ENCODE data around the gene SHQ1. TPM values are rescaled to one million over a fixed set of nuclear protein-coding genes. Genes with fewer than 3 reads are reported as not detected.

Gene SHQ1
- total RNA-seq, 1 experiment from 2014 or later = 27.6 TPM

- ChIA-PET CTCF (no interaction called here), POLR2A (no interaction called here), RAD21 (ENCODE audit: low non-redundant PET in 1 of 2, low total read pairs in 2 of 2, uncharacterized antibody in 2 of 2, unreplicated experiment in 2 of 2) (interaction anchor here in 1 of 2 experiments (0.7 kb wide), 1 partner anchor 212 kb away, joined by 4 read pairs; no protein-coding TSS in a partner anchor)
- Histone ChIP-seq H3K9ac (ENCODE audit: low read length) (no peak overlapping the region), H3K27me3 (ENCODE audit: insufficient read depth, low read length) (no peaks in the 10 kb centered on the region), H4K20me1 (ENCODE audit: insufficient read depth) (no peaks in the 10 kb centered on the region), H3K9me3 (ENCODE audit: control insufficient read depth in 1 of 2, insufficient read depth in 1 of 2, low read depth in 1 of 2, low read length in 2 of 2) (no peaks in the 10 kb centered on the region), H3K9me2 (ENCODE audit: insufficient read depth) (no peaks in the 10 kb centered on the region), H3K4me3 (replicated peaks in 1 of 2; ENCODE audit: low read depth in 1 of 2, low read length in 2 of 2) (no peak overlapping the region), H3K4me2 (ENCODE audit: low read length) (no peak overlapping the region), H3K79me2 (ENCODE audit: insufficient read depth, low read length) (no peaks in the 10 kb centered on the region), H3K36me3 (ENCODE audit: control insufficient read depth in 1 of 2, insufficient read depth in 2 of 2, low read length in 2 of 2) (no peaks in the 10 kb centered on the region), H3K4me1 (ENCODE audit: control insufficient read depth in 1 of 2, insufficient read depth in 2 of 2, low read length in 2 of 2) (no peaks in the 10 kb centered on the region; a peak in 1 of 4 replicates), H3K27ac (ENCODE audit: low read depth, low read length) (no peak overlapping the region), H2AFZ (ENCODE audit: low read depth, low read length, poor library complexity, severe bottlenecking) (no peak overlapping the region)
- no peak for ATAC-seq
- TF ChIP-seq JUND (IDR thresholded peaks at IDR 0.05) (no peak), EZH2phosphoT487 (IDR thresholded peaks at IDR 0.05; ENCODE audit: borderline replicate concordance) (no peak), CTCF (IDR thresholded peaks at IDR 0.05 in 2 of 3, conservative IDR thresholded peaks at IDR 0.05 in 1 of 3; ENCODE audit: borderline replicate concordance in 1 of 3, insufficient read depth in 1 of 3, low read depth in 2 of 3, low read length in 2 of 3) (no peak), ELF1 (IDR thresholded peaks at IDR 0.05; ENCODE audit: borderline replicate concordance, low read depth) (no peak), SRF (IDR thresholded peaks at IDR 0.05; ENCODE audit: low read depth) (no peak), CBX3 (IDR thresholded peaks at IDR 0.05; ENCODE audit: low read depth) (no peak), ATF3 (IDR thresholded peaks at IDR 0.05) (no peak), TCF7L2 (IDR thresholded peaks at IDR 0.05; ENCODE audit: borderline replicate concordance, extremely low read depth, insufficient read depth, insufficient read length) (no peak), RAD21 (IDR thresholded peaks at IDR 0.05; ENCODE audit: low read depth) (no peak), MAX (IDR thresholded peaks at IDR 0.05) (no peak), REST (IDR thresholded peaks at IDR 0.05; ENCODE audit: low read depth) (no peak), SP1 (IDR thresholded peaks at IDR 0.05; ENCODE audit: low read depth) (no peak)
- BruUV-seq (replicated peaks) = no TSS peak
- intact Hi-C loops (cut with micrococcal nuclease) = no loop called here
- no peak for DNase-seq (ENCODE audit: low read depth, low spot score)
Measured at GRCh38 chr3:72746430-72747411, 101.5 kb downstream of the SHQ1 start.

Data from HCT116 (cell line).